ENCODE data around the gene DLG1. TPM values are rescaled to one million over a fixed set of nuclear protein-coding genes. Genes with fewer than 3 reads are reported as not detected.

DLG1 gene
- total and polyA plus RNA-seq, 9 of the 15 experiments (the other 6 are each of a cell fraction or from before 2014, with no cell fraction given) = 9.4 to 63.5 (median 43.6) TPM

- no peak overlapping the region for H2AFZ ChIP-seq (ENCODE audit: low read depth, low read length)
- FAIRE-seq = peak; percentile 71
- H3K9me1 ChIP-seq (ENCODE audit: control insufficient read depth, insufficient read depth, low read length) = no peaks in the 10 kb centered on the region
- H3K27me3 ChIP-seq (ENCODE audit: control insufficient read depth in 2 of 2, insufficient read depth in 2 of 2, low read length in 2 of 2) = no peaks in the 10 kb centered on the region
- in situ Hi-C loops (cut with MboI) = no loop called here
- ChIA-PET POLR2A (interaction anchor here (0.7 to 1.3 kb wide), 2 partner anchors 14 to 16 kb away, joined by 3 read pairs; no protein-coding TSS in a partner anchor), CTCF (ENCODE audit: low intra/inter-chr PET ratio) (no interaction called here)
- no peaks in the 10 kb centered on the region for H4K20me1 ChIP-seq (replicated peaks; ENCODE audit: control insufficient read depth, insufficient read depth, low read length)
- BruUV-seq (replicated peaks) = no TSS peak
- no peaks in the 10 kb centered on the region for H3K36me3 ChIP-seq (ENCODE audit: control insufficient read depth, insufficient read depth, low read length)
- intact Hi-C loops (cut with micrococcal nuclease) = no loop called here
- peak; percentile 73 for ATAC-seq
- H3K4me1 ChIP-seq (replicated peaks in 1 of 2; ENCODE audit: control insufficient read depth in 2 of 2, insufficient read depth in 2 of 2, low read length in 2 of 2) = no peaks in the 10 kb centered on the region
- no peak overlapping the region for H3K9ac ChIP-seq (ENCODE audit: insufficient read depth in 1 of 2, low read depth in 2 of 2, low read length in 2 of 2)
- H3K4me3 ChIP-seq = no peak overlapping the region
- 60% methylated on average over 9 of the region's 9 CpGs for WGBS (ENCODE audit: insufficient coverage, low coverage, missing lambda C conversion rate)
- H3K4me2 ChIP-seq (ENCODE audit: insufficient read depth, low read length) = no peak overlapping the region
- DNase-seq (ENCODE audit: extremely low read depth in 1 of 4, low spot score in 3 of 4) = peak in 1 of 4 experiments; percentile 51
- H3K27ac ChIP-seq (ENCODE audit: extremely low read depth, low read depth, low read length) = no peak overlapping the region
- H3K9me3 ChIP-seq (replicated peaks; ENCODE audit: control insufficient read depth, insufficient read depth, low read depth, low read length) = no peaks in the 10 kb centered on the region; the same call in 1 of the 2 replicates
- no peaks in the 10 kb centered on the region for H3K79me2 ChIP-seq (ENCODE audit: control insufficient read depth, insufficient read depth, low read length)
- TF ChIP-seq KLF16 (IDR thresholded peaks at IDR 0.05) (no peak), HMBOX1 (IDR thresholded peaks at IDR 0.05) (peak; percentile 96), JUN (IDR thresholded peaks at IDR 0.05; ENCODE audit: borderline replicate concordance, low read depth, low read length) (0 out of 2 replicates have a peak, but pooled peaks have one; percentile 47), JUN (CRISPR knock-in tag; IDR thresholded peaks at IDR 0.05; ENCODE audit: borderline replicate concordance) (no peak), PCBP2 (IDR thresholded peaks at IDR 0.05; ENCODE audit: low read depth, low read length, poor library complexity, severe bottlenecking) (no peak), ARID1B (IDR thresholded peaks at IDR 0.05) (0 out of 2 replicates have a peak, but pooled peaks have one; percentile 23), ATF3 (IDR thresholded peaks at IDR 0.05) (peak; percentile 88), ATF3 (CRISPR knock-in tag; conservative IDR thresholded peaks at IDR 0.05) (0 out of 2 replicates have a peak, but pooled peaks have one; percentile 37), NFE2 (IDR thresholded peaks at IDR 0.05; ENCODE audit: low read depth) (peak; percentile 38; the same call in 1 of the 2 replicates), JUNB (CRISPR knock-in tag; conservative IDR thresholded peaks at IDR 0.05) (0 out of 2 replicates have a peak, but pooled peaks have one; percentile 24), JUND (IDR thresholded peaks at IDR 0.05; ENCODE audit: borderline replicate concordance, low read depth, low read length) (peak; percentile 91), JUND (tag; IDR thresholded peaks at IDR 0.05; ENCODE audit: borderline replicate concordance, low read depth, low read length) (peak; percentile 83; the same call in 1 of the 3 replicates), FOSL1 (tag; conservative IDR thresholded peaks at IDR 0.05) (peak; percentile 85), ZNF133 (CRISPR knock-in tag; IDR thresholded peaks at IDR 0.05) (no peak), ZNF445 (CRISPR knock-in tag; IDR thresholded peaks at IDR 0.05; ENCODE audit: low read depth) (no peak), TAF1 (IDR thresholded peaks at IDR 0.05; ENCODE audit: control insufficient read depth, extremely low read depth, insufficient read depth, low read length, severe bottlenecking) (no peak), ZBTB9 (CRISPR knock-in tag; IDR thresholded peaks at IDR 0.05) (no peak)
- TF ChIP-seq, protein P1, sequence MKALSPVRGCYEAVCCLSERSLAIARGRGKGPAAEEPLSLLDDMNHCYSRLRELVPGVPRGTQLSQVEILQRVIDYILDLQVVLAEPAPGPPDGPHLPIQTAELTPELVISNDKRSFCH (CRISPR knock-in tag; IDR thresholded peaks at IDR 0.05) = no peak
- TF ChIP-seq, protein P1 (tag; IDR thresholded peaks at IDR 0.05) = no peak
Measured at GRCh38 chr3:197317250-197317963, 19.0 kb upstream of the DLG1 start.
